T follicular helper cell (primary cell): Measurements from ENCODE around the gene AOPEP.
"Not testable (repeated sequence)": the region's sequence is repeated elsewhere in the genome, so short reads cannot be mapped to it uniquely, and the experiment has no call there.

Experiments
- DNase-seq: peaks from one replicate; pipeline ENCODE4 v3.0.0-alpha.2; 2020; ENCODE audit warnings: low read depth

Gene AOPEP

GRCh38 chr9:94965631-94966030 lies 239.1 kb downstream of the AOPEP start:
- DNase-seq, result not testable (repeated sequence)

GRCh38 chr9:94966046-94966445 lies 239.5 kb downstream of the AOPEP start:
- not testable (repeated sequence) for DNase-seq

DNA sequence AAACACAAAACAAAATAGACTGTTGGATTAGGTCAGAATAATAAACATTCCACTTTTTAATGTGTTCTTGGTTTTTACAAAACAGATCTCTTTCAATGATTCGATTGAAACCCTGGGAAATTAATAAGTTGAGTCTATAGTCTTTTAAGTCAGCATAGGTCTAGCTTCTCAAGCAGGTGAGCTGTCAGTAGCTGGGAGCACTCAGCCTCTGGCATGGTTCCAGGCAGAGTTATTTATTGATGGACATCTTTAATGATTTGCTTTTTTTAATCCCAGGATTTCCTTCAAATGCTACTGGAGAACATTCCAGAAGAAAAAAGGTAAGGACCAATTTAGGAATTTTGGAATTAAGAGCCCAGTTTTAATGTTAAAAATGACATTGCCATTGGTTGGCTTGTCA lies 241.0 kb downstream of the AOPEP start:
- DNase-seq, result no peak

GRCh38 chr9:94971378-94972131 lies 245.1 kb downstream of the AOPEP start:
- no peak for DNase-seq

DNA sequence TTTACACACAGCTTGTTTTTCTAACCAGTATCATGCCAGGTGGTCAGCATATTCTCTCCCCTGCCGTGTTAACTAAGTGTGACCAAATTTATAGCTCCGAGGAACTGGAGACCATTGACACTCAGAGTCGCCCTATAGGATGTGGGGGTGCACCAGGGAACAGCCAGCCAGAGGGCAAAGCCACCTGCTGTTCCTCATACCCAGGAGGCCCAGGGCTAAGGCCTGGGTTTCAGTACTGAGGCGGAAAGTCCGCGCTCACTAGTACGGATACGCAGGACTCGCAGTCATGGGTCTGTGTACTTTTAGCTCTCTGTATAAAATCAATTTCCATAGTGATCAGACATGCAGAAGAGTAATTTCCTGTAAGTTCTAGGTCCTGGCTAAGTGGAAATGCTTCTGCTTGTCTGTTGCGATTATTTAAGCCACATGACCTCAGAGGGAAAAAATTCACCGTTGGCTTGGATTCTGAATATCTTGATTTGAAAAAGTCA lies 247.0 kb downstream of the AOPEP start:
- no peak for DNase-seq

- no peak for DNase-seq
These were observed 247.8 kb downstream of the AOPEP start for GRCh38 chr9:94974154-94974879.

DNA sequence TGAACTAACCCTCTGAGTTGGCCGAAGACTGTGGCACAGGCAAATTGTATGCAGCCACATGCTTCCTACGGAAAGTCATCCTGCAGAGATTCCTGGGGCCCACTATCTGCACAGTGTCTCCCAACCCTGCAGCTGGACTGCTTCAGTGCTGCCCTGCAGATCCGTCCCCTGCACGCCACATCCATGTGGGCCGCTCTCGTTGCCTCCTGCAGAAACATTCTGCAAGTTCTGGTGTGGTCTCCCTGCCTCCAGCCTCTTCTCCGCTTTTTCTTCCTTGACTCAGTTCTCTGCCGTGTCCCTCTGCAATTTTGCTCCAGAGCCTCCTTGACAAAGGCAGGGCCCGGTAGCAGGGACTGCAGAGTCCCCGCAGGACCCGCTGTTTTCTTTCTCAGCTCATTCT lies 249.0 kb downstream of the AOPEP start:
- DNase-seq, result no peak

DNA sequence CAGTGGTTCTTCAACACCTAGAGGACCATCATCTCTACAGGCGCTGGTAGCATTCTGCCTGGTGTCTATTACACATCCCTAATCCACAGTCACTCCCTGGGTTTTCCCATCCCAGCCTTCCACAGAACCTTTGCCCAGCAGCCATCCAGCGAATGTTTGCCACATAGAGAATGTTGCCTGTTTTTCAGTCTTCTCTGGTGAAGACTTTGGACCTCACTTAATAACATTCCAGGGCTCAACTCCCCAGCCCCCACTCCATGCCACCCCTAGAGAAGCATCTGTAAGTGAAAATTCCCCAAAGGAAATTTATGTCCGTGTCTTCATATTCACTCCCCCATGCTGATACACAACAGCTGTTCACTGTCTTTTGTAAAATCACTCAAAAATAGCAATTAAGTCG lies 249.6 kb downstream of the AOPEP start:
- no peak for DNase-seq

- DNase-seq, result no peak
These were observed 250.9 kb downstream of the AOPEP start for GRCh38 chr9:94977416-94977815.

DNA sequence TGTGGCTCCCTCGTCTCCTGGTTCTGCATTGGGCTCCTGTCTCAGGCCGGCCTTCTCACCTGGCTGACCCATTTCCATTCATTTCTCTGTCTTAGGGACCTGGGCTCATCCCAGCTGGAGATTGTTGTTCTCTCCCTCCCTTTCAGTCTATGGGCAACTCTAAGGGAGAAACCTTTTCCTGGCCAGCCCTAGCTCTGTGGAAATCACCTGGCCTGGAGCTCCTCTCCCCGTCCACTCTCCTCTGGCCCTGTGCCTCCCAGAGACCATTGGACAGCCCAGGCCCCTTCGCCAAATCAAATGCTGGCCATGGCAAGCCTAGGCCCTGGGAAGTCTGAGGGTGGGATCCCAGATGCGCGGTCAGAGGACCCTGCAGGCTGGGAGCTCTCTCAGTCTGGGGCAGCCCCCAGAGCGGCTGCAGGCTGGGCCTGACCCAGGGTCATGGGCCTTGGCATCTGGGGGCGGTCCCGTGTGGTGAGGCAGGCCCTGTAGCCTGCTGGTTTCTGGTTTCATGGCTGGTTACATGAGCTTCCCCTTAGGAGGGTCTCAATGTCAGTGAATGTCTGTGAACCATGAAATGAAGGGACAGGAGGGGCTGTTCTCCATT lies 253.5 kb downstream of the AOPEP start:
- DNase-seq, result no peak

GRCh38 chr9:94980947-94981722 lies 254.6 kb downstream of the AOPEP start:
- no peak for DNase-seq

DNA sequence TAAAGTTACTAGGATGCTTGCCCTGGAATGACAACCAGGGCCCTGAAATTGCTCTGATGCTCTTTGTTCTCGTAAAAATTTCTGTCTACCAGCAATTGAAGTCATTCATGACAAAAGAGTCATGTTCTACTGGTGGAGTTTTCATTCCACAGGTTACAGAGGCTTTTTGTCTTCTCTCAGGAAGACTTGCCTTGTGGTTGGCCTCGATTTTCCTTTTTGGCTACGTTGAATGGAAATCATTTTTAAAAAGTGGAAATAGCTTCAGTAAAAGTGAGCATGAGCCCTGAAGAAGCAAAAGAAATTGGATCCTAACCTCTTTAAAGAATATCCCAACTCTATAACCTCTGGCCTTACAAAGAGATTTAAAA lies 255.2 kb downstream of the AOPEP start:
- no peak for DNase-seq

DNA sequence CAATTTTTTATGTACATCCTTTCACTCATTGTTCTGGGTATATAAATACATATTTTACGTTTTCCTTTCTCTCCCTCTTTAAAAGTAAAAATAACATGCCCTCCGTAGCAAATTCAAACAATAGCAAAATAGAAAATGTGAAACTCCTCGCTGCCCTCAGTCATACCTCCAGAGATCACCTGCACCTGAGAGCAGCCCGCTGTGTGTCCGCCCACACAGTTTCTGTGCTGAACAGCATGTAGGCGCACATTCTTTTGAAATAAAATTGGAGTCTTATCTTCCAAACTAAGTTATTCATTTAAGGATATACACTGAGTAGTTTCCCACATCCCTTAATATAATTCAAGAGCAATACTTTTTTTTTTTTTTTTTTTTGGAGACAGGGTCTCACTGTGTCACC lies 255.7 kb downstream of the AOPEP start:
- DNase-seq, result no peak

DNA sequence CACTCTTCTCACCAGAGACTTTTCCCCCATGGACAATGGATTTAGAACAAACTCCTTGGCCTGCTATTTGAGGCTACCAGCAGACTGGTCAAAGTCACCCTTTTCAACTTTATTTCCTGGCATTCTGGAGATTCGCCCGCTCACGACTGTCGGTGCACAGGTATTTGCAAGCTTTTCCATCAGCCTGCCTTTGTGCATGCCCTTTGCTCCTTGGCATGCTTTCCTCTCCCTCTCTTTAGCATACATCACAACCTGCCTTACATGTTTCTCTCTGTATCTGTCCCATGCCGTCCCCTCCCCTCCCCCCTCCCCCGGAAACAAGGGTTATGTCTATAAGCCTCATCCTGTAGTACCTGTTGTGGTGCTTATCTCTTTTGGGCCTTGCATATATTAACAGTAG lies 257.1 kb downstream of the AOPEP start:
- DNase-seq, result no peak

- DNase-seq, result no peak
These were observed 258.5 kb downstream of the AOPEP start for GRCh38 chr9:94984891-94985476.

DNA sequence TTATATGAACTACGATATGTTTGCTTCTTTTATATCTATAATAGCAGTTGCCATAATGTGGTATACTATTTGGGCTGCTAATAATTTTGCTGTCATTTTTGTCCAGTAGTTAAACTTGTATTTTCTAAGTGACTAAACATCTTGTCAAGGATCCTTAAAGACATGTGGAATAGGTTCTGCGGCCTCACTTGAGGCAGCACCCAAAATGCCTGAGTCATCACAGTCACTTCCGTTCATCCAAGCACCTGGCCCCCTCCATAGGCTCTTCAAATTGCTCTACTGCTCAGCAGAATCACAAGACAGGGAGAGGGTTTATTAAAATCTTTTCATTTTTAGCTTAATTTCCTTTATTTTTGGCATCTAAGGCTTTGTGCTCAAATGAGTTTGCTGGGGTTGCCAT lies 259.1 kb downstream of the AOPEP start:
- DNase-seq, result no peak

DNA sequence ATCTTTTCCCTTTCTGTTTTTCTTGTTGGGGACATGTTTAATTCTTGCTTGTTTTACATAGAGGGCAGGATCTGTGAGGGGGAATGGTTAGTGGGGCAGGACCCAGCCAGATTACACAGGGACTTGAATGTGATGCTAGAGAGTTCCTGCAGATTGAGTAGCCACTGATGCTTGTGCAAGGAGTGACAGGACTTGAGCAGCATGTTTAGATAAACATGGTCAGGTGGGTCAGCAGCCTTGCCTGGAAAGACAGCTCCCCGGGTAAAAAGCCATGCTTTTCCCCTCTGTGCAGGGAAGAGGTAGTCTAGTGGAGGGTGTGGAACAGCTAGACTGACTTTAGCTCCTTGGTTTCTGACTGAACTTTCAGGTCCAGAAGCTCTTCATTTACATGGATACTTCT lies 261.2 kb downstream of the AOPEP start:
- DNase-seq, result no peak

GRCh38 chr9:94990897-94991561 lies 264.5 kb downstream of the AOPEP start:
- DNase-seq, result no peak

- DNase-seq, result no peak
These were observed 265.7 kb downstream of the AOPEP start for GRCh38 chr9:94991961-94992907.

GRCh38 chr9:94993160-94993820 lies 266.8 kb downstream of the AOPEP start:
- DNase-seq, result no peak
